IMR-90 (cell line): Measurements from ENCODE around the gene MCF2L2. TPM values are rescaled to one million over a fixed set of nuclear protein-coding genes. Genes with fewer than 3 reads are reported as not detected.

Experiments used
- ATAC-seq: fragments of 200-7000 bp; cut with Tn5 transposase; 2 replicates; pipeline ENCODE4 v1.9.1; 2020; ENCODE audit warnings: low read depth, mild to moderate bottlenecking, moderate library complexity
- BruUV-seq: library from RNA; stranded (reverse); fragments of 400-500 nt; replicated peaks from 2 replicates; lab custom pipeline; 2021; lab: Mats Ljungman, UMichigan
- CTCF ChIA-PET: fragments of 300-600 bp; formaldehyde crosslinking; extraction: SDS; loops from one replicate; lab custom pipeline; 2021; ENCODE audit warnings: antibody characterized with exemption; lab: Yijun Ruan, JAX
- POLR2A ChIA-PET: fragments of 300-600 bp; sonication (Branson Sonifier 250); formaldehyde crosslinking; loops from one replicate; lab custom pipeline; 2022; ENCODE audit warnings: antibody characterized with exemption; ENCODE audit not compliant: unreplicated experiment; lab: Charles Lee
- DNase-seq: peaks from one replicate; pipeline ENCODE4 v3.0.0; 2013
- H2AFZ ChIP-seq: replicated peaks from 2 replicates; pipeline ENCODE3; 2013; ENCODE audit warnings: low read length, mild to moderate bottlenecking; ENCODE audit not compliant: poor library complexity
- H2AK5ac ChIP-seq: 2 replicates; pipeline ENCODE4 v1.6.1; 2013; ENCODE audit warnings: low read depth, low read length, inconsistent platforms
- H2AK9ac ChIP-seq: replicated peaks from 2 replicates; pipeline ENCODE3; 2013; ENCODE audit warnings: mild to moderate bottlenecking, low read depth, low read length, moderate library complexity; ENCODE audit not compliant: poor library complexity
- H2BK120ac ChIP-seq: 2 replicates; pipeline ENCODE4 v1.6.1; 2013; ENCODE audit warnings: low read depth, low read length, inconsistent platforms
- H2BK15ac ChIP-seq: 3 replicates; pipeline ENCODE4 v1.6.1; 2013; ENCODE audit warnings: low read depth, low read length, inconsistent platforms
- H2BK20ac ChIP-seq: 2 replicates; pipeline ENCODE4 v1.6.1; 2013; ENCODE audit warnings: low read depth, mild to moderate bottlenecking, inconsistent platforms, low read length, moderate library complexity
- H2BK5ac ChIP-seq: 2 replicates; pipeline ENCODE4 v1.6.1; 2013; ENCODE audit warnings: mild to moderate bottlenecking, low read depth, low read length, inconsistent platforms; ENCODE audit not compliant: poor library complexity, severe bottlenecking
- H3K14ac ChIP-seq: replicated peaks from 2 replicates; pipeline ENCODE4 v1.6.1; 2013; ENCODE audit warnings: low read depth, low read length, inconsistent platforms
- H3K18ac ChIP-seq: 2 replicates; pipeline ENCODE4 v1.6.1; 2013; ENCODE audit warnings: low read depth, low read length, control low read depth
- H3K23ac ChIP-seq: 2 replicates; pipeline ENCODE4 v1.6.1; 2013; ENCODE audit warnings: low read depth, low read length, inconsistent platforms
- H3K27ac ChIP-seq: 2 replicates; pipeline ENCODE4 v1.5.1; 2013; ENCODE audit warnings: mild to moderate bottlenecking, control low read depth, low read length; ENCODE audit not compliant: insufficient read depth
- H3K27me3 ChIP-seq: 2 replicates; pipeline ENCODE4 v1.6.1; 2013; ENCODE audit warnings: low read length; ENCODE audit not compliant: control insufficient read depth, insufficient read depth
- H3K36me3 ChIP-seq: 2 replicates; pipeline ENCODE4 v1.6.1; 2013; ENCODE audit warnings: low read length, mixed read lengths; ENCODE audit not compliant: control insufficient read depth, insufficient read depth
- H3K4ac ChIP-seq: 2 replicates; pipeline ENCODE4 v1.6.1; 2013; ENCODE audit warnings: low read depth, low read length, inconsistent platforms
- H3K4me1 ChIP-seq: 2 replicates; pipeline ENCODE4 v1.6.1; 2013; ENCODE audit warnings: low read length, mixed read lengths; ENCODE audit not compliant: control insufficient read depth, insufficient read depth
- H3K4me2 ChIP-seq: 2 replicates; pipeline ENCODE4 v1.6.1; 2013; ENCODE audit warnings: low read depth, mild to moderate bottlenecking, control low read depth, low read length, moderate library complexity
- H3K4me3 ChIP-seq: 2 replicates; pipeline ENCODE4 v1.5.1; 2013; ENCODE audit warnings: low read depth, mild to moderate bottlenecking, control low read depth, low read length, moderate library complexity; ENCODE audit not compliant: insufficient read depth
- H3K56ac ChIP-seq: 2 replicates; pipeline ENCODE4 v1.6.1; 2013; ENCODE audit warnings: low read length, inconsistent platforms; ENCODE audit not compliant: insufficient read depth; ENCODE audit errors: extremely low read depth
- H3K79me1 ChIP-seq, 2 experiments: 2 replicates each; pipeline ENCODE4 v1.6.1; 2013; ENCODE audit warnings: low read length in 2 of 2, inconsistent platforms in 1 of 2, low read depth in 1 of 2
- H3K9ac ChIP-seq: 2 replicates; pipeline ENCODE4 v1.6.1; 2013; ENCODE audit warnings: low read depth, low read length, control low read depth
- H3K9me1 ChIP-seq: 2 replicates; pipeline ENCODE4 v1.6.1; 2013; ENCODE audit warnings: low read length, inconsistent platforms; ENCODE audit not compliant: insufficient read depth
- H3K9me3 ChIP-seq: 2 replicates; pipeline ENCODE4 v1.6.1; 2013; ENCODE audit warnings: low read length; ENCODE audit not compliant: control insufficient read depth, insufficient read depth
- H4K20me1 ChIP-seq: 2 replicates; pipeline ENCODE4 v1.6.1; 2013; ENCODE audit warnings: low read length, inconsistent platforms; ENCODE audit not compliant: insufficient read depth
- H4K5ac ChIP-seq: 2 replicates; pipeline ENCODE4 v1.6.1; 2013; ENCODE audit warnings: mild to moderate bottlenecking, low read depth, low read length, control low read depth
- H4K8ac ChIP-seq, 2 experiments: 2 replicates each; pipeline ENCODE4 v1.6.1; 2013; ENCODE audit warnings: low read depth in 2 of 2, low read length in 2 of 2, control low read depth in 1 of 2, inconsistent platforms in 1 of 2
- H4K91ac ChIP-seq: 2 replicates; pipeline ENCODE4 v1.6.1; 2013; ENCODE audit warnings: low read depth, low read length, inconsistent platforms; ENCODE audit not compliant: insufficient read depth
- CHD1 ChIP-seq: IDR thresholded peaks from 2 replicates; pipeline ENCODE4 v1.6.1; 2012; ENCODE audit warnings: low read depth, low read length, improper control_type of control experiment
- CTCF ChIP-seq: conservative IDR thresholded peaks from 2 replicates; pipeline ENCODE4 v1.5.1; 2012; ENCODE audit warnings: mild to moderate bottlenecking, low read depth, low read length, improper control_type of control experiment
- MAZ ChIP-seq: IDR thresholded peaks from 2 replicates; pipeline ENCODE4 v1.6.1; 2012; ENCODE audit warnings: low read depth, mild to moderate bottlenecking, low read length, improper control_type of control experiment, moderate library complexity, borderline replicate concordance
- WGBS, 2 experiments: methylation state at CpG; one replicate each; pipeline versions ENCODE4 v1.1.5 to v1.1.7; 2013; ENCODE audit warnings: missing lambda C conversion rate in 2 of 2; ENCODE audit not compliant: insufficient read length in 1 of 2; ENCODE audit errors: extremely low coverage in 2 of 2; 5-methylcytosine and 5-hydroxymethylcytosine counted together
- dilution Hi-C: fragments of 300-500 bp; cut with HindIII; formaldehyde crosslinking; loops from one replicate; pipeline ENCODE4 v1.14.3; 2018; ENCODE audit warnings: low sequenced_read_pairs; ENCODE audit not compliant: unreplicated experiment
- in situ Hi-C: fragments of 300-500 bp; cut with MboI; formaldehyde crosslinking; loops from 3 replicates; pipeline ENCODE4 v1.14.3; 2019; ENCODE audit warnings: low sequenced_read_pairs, inconsistent platforms, mixed read lengths
- intact Hi-C: fragments of 100-400 bp; cut with micrococcal nuclease; formaldehyde crosslinking; loops from 2 replicates; pipeline ENCODE4 v1.10.0; 2022
- polyA plus RNA-seq, 3 experiments: library from polyadenylated mRNA; depleted of rRNA; stranded (reverse); fragments of >200 nt; gene quantifications; 2 replicates each; pipeline ENCODE4 v1.2.3, GENCODE V29; 2012; ENCODE audit warnings: low replicate concordance in 1 of 3
- total RNA-seq: library from RNA; depleted of rRNA; stranded (reverse); fragments of >200 nt; gene quantifications from 2 replicates; pipeline ENCODE4 v1.2.3, GENCODE V29; 2012

MCF2L2 gene
- total and polyA plus RNA-seq, 2 of the 4 experiments (the other 2 are of a cell fraction): under 0.01 TPM; not detected in 1

GRCh38 chr3:183357564-183358079 lies 70.8 kb downstream of the MCF2L2 start:
- WGBS, 2 experiments: no CpG with 5 or more reads among the region's 8 CpGs
- Histone ChIP-seq H3K23ac (no peak overlapping the region), H2BK120ac (no peak overlapping the region), H3K9me1 (no peaks in the 10 kb centered on the region; the same call in 1 of the 2 replicates), H2AK9ac (no peak overlapping the region), H3K56ac (no peak overlapping the region), H3K9ac (no peak overlapping the region), H2AFZ (no peak overlapping the region), H3K9me3 (no peaks in the 10 kb centered on the region), H3K4ac (no peak overlapping the region), H3K36me3 (no peaks in the 10 kb centered on the region), H4K5ac (no peak overlapping the region), H2AK5ac (no peak overlapping the region), H2BK15ac (no peak overlapping the region), H3K27me3 (peaks cover 12% of the 10 kb centered on the region), H3K4me3 (no peak overlapping the region), H3K27ac (no peak overlapping the region), H3K4me1 (no peaks in the 10 kb centered on the region), H4K8ac (no peak overlapping the region), H3K79me1 (no peaks in the 10 kb centered on the region), H2BK5ac (no peak overlapping the region), H4K20me1 (no peaks in the 10 kb centered on the region), H3K4me2 (no peak overlapping the region), H2BK20ac (no peak overlapping the region), H3K18ac (no peak overlapping the region), H4K91ac (no peak overlapping the region), H3K14ac (no peak overlapping the region)
- CTCF ChIA-PET: no interaction called here
- dilution Hi-C loops (no loop called here), intact Hi-C loops (no loop called here), in situ Hi-C loops (no loop called here)
- DNase-seq (no peak), ATAC-seq (no peak)
- no TSS peak for BruUV-seq
- TF ChIP-seq CTCF (no peak), MAZ (no peak), CHD1 (no peak)
- POLR2A ChIA-PET: no interaction called here
